Stomach (tissue), 4 donors: ENCODE data around the gene ABRACL.

Experiments
- EP300 ChIP-seq: sonication (generic); formaldehyde crosslinking; IDR thresholded peaks from one replicate; pipeline ENCODE4 v1.6.1; 2017; ENCODE audit warnings: antibody characterized with exemption
- POLR2A ChIP-seq, 4 donors: fragments of 450-650 bp; IDR thresholded peaks; one replicate each; pipeline ENCODE4 v1.6.1; 2016; ENCODE audit warnings: antibody characterized with exemption in 4 of 4, control low read depth in 2 of 4, mild to moderate bottlenecking in 1 of 4, moderate library complexity in 1 of 4
- POLR2AphosphoS5 ChIP-seq, 3 donors: sonication (generic); formaldehyde crosslinking; IDR thresholded peaks; one replicate each; pipeline ENCODE4 v1.6.1; 2016; ENCODE audit warnings: antibody characterized with exemption in 3 of 3
- TF ChIP-seq, protein P1 (sequence below), 7 experiments: fragments of 450-650 bp in 4 of 7; fragments of 200-600 bp in 3 of 7; sonication (generic) in 3 of 7; IDR thresholded peaks; one replicate each; pipeline ENCODE4 v1.5.1; 2016 to 2019; ENCODE audit warnings: antibody characterized with exemption in 7 of 7, control low read depth in 2 of 7, mild to moderate bottlenecking in 1 of 7

DNA sequence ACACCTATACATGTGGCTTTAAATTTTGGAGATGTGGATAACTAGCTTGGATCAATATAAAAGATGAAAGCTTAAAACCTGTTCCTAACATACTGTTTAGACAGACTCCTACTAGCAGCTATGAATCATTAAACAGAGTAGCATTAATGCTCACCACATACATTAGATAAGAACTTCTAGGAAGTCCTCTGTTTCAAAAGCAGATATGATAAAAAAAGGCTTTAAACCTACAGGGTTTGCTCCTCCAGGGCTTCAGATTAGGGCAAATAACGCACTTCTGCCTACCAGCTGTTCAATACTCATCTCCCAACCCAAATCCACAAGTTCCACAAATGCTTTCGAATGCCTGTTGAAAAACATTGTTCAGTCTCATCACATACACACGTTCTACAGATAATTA lies 42.0 kb upstream of the ABRACL start:
- no peak for TF ChIP-seq EP300
- TF ChIP-seq, protein P1, sequence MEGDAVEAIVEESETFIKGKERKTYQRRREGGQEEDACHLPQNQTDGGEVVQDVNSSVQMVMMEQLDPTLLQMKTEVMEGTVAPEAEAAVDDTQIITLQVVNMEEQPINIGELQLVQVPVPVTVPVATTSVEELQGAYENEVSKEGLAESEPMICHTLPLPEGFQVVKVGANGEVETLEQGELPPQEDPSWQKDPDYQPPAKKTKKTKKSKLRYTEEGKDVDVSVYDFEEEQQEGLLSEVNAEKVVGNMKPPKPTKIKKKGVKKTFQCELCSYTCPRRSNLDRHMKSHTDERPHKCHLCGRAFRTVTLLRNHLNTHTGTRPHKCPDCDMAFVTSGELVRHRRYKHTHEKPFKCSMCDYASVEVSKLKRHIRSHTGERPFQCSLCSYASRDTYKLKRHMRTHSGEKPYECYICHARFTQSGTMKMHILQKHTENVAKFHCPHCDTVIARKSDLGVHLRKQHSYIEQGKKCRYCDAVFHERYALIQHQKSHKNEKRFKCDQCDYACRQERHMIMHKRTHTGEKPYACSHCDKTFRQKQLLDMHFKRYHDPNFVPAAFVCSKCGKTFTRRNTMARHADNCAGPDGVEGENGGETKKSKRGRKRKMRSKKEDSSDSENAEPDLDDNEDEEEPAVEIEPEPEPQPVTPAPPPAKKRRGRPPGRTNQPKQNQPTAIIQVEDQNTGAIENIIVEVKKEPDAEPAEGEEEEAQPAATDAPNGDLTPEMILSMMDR (IDR thresholded peaks at IDR 0.05): no peak
- no peak for TF ChIP-seq POLR2A (IDR thresholded peaks at IDR 0.05)
- TF ChIP-seq POLR2AphosphoS5 (IDR thresholded peaks at IDR 0.05): no peak
